ENCODE results near the gene METTL8.

- peak; percentile 71 to 91 (median 82) for TF ChIP-seq CTCF (IDR thresholded peaks at IDR 0.05)
- TF ChIP-seq POLR2A (IDR thresholded peaks at IDR 0.05) = no peak
Observed at GRCh38 chr2:171416009-171416926, 17.5 kb downstream of the METTL8 start.
